ENCODE data around the gene DOK3. TPM values are rescaled to one million over a fixed set of nuclear protein-coding genes. Genes with fewer than 3 reads are reported as not detected.

Gene DOK3
- total and polyA plus RNA-seq, 2 donors (not counting 1 experiment from before 2014, with no cell fraction given) = 103 to 115 TPM

DNA sequence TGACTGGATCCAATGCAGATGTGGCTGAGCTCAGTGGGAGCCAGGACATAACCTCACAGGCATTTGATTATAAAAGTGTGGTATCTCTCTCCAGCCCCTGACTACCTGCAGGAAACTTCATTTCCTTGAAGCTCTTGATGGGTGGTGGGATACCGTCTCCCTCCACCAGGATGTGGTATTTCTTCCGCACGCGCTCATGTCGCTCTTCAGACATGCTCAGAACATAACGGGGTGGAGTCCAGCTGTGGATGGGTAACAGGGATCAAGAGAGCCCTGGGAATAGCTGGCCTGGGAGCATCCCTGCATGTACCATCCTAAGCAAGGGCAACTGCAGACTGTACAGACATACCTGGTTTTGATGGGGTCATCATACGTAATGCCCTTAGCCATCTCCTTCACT is 6.0 kb upstream of the DOK3 start:
- H3K4me2 ChIP-seq (replicated peaks; ENCODE audit: low read depth, low read length, poor library complexity, severe bottlenecking) = peak overlapping the region; percentile 87
- H2AFZ ChIP-seq (ENCODE audit: insufficient read depth, low read depth, low read length, poor library complexity, severe bottlenecking) = no peak overlapping the region
- Mint-ChIP-seq H3K4me3 (peak overlapping the region; percentile 91), H3K27ac (peak overlapping the region; percentile 5), H3K4me1 (peaks cover 50% of the 10 kb centered on the region), H3K27me3 (no peaks in the 10 kb centered on the region), H3K9me3 (ENCODE audit: insufficient read depth) (no peaks in the 10 kb centered on the region)
- ChIA-PET POLR2A (interaction anchor here (1.0 to 1.3 kb wide), 2 partner anchors 16 to 164 kb away, joined by 3 read pairs; partner anchors contain the start of gene LMAN2), CTCF (interaction anchor here (0.7 to 2.3 kb wide), 6 partner anchors 8 to 204 kb away, joined by 3 to 17 read pairs (median 4); partner anchors contain the start of gene MXD3)
- peaks cover 0 to 57% of the 10 kb centered on the region in 2 experiments for H3K36me3 ChIP-seq (replicated peaks in 1 of 2; ENCODE audit: control extremely low read depth in 1 of 2, control insufficient read depth in 1 of 2, extremely low read depth in 1 of 2, insufficient read depth in 2 of 2, low read length in 1 of 2)
- H3K27ac ChIP-seq (ENCODE audit: low read length in 2 of 2) = no peak overlapping the region
- H3K4me1 ChIP-seq (ENCODE audit: control insufficient read depth in 2 of 2, insufficient read depth in 2 of 2, low read length in 2 of 2) = peaks cover 19 to 37% of the 10 kb centered on the region in 2 donors
- H3K79me2 ChIP-seq (ENCODE audit: control insufficient read depth, insufficient read depth, low read length) = peaks cover 57% of the 10 kb centered on the region
- no peaks in the 10 kb centered on the region for H3K27me3 ChIP-seq (replicated peaks in 1 of 4; ENCODE audit: control extremely low read depth in 1 of 4, control insufficient read depth in 3 of 4, insufficient read depth in 4 of 4, low read length in 3 of 4)
- H3K4me3 ChIP-seq (ENCODE audit: control extremely low read depth in 1 of 5, extremely low read depth in 1 of 5, insufficient read depth in 1 of 5, low read depth in 2 of 5, low read length in 4 of 5) = peak overlapping the region in 3 of 5 experiments; percentile 88 to 96 (median 89)
- ATAC-seq (ENCODE audit: low read depth) (no peak), DNase-seq (peak; percentile 14)
- 84% methylated on average over 6 of the region's 7 CpGs for WGBS (ENCODE audit: insufficient coverage)
- TF ChIP-seq, protein P1, sequence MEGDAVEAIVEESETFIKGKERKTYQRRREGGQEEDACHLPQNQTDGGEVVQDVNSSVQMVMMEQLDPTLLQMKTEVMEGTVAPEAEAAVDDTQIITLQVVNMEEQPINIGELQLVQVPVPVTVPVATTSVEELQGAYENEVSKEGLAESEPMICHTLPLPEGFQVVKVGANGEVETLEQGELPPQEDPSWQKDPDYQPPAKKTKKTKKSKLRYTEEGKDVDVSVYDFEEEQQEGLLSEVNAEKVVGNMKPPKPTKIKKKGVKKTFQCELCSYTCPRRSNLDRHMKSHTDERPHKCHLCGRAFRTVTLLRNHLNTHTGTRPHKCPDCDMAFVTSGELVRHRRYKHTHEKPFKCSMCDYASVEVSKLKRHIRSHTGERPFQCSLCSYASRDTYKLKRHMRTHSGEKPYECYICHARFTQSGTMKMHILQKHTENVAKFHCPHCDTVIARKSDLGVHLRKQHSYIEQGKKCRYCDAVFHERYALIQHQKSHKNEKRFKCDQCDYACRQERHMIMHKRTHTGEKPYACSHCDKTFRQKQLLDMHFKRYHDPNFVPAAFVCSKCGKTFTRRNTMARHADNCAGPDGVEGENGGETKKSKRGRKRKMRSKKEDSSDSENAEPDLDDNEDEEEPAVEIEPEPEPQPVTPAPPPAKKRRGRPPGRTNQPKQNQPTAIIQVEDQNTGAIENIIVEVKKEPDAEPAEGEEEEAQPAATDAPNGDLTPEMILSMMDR (IDR thresholded peaks at IDR 0.05) = no peak
- TF ChIP-seq EZH2 (IDR thresholded peaks at IDR 0.05; ENCODE audit: borderline replicate concordance, insufficient read depth, low read depth, low read length, poor library complexity, severe bottlenecking) = no peak
- H4K20me1 ChIP-seq (ENCODE audit: control insufficient read depth, insufficient read depth, low read length, poor library complexity, severe bottlenecking) = peaks cover 19% of the 10 kb centered on the region
- H3K9me3 ChIP-seq (ENCODE audit: control extremely low read depth in 1 of 3, control insufficient read depth in 2 of 3, insufficient read depth in 1 of 3, low read length in 2 of 3) = no peaks in the 10 kb centered on the region
- no peak overlapping the region for H3K9ac ChIP-seq (ENCODE audit: low read length)
- intact Hi-C loops (cut with micrococcal nuclease) = no loop called here

DNA sequence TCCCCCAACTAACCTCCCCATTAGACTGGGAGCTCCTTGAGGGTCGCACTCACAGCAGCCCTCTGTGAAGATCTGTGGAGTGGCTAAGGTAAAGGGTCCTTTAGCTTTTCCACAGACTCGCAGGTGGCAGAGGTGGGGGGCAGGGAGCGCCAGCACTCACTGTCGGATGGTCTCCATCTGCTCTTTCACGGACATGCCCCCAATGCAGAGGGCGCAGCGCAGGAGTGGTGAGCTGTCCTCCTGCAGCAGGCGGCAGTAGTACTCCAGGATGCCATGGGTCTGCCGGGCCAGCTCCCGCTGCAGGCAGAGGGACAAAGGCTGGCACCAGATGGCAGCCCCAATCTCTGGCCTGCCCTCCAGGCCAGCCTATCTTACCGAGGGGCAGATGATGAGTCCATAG is 4.9 kb upstream of the DOK3 start:
- no peaks in the 10 kb centered on the region for H3K9me3 ChIP-seq (ENCODE audit: control extremely low read depth in 1 of 3, control insufficient read depth in 2 of 3, insufficient read depth in 1 of 3, low read length in 2 of 3)
- no peak overlapping the region for H2AFZ ChIP-seq (ENCODE audit: insufficient read depth, low read depth, low read length, poor library complexity, severe bottlenecking)
- peaks cover 0 to 49% of the 10 kb centered on the region in 2 experiments for H3K36me3 ChIP-seq (replicated peaks in 1 of 2; ENCODE audit: control extremely low read depth in 1 of 2, control insufficient read depth in 1 of 2, extremely low read depth in 1 of 2, insufficient read depth in 2 of 2, low read length in 1 of 2)
- ChIA-PET POLR2A (interaction anchor here (0.5 kb wide), 1 partner anchor 977 kb away, joined by 3 read pairs; the partner anchor contains the start of gene RNF44), CTCF (no interaction called here)
- 98% methylated on average over 11 of the region's 11 CpGs for WGBS (ENCODE audit: insufficient coverage)
- no peak for TF ChIP-seq EZH2 (IDR thresholded peaks at IDR 0.05; ENCODE audit: borderline replicate concordance, insufficient read depth, low read depth, low read length, poor library complexity, severe bottlenecking)
- TF ChIP-seq, protein P1 (IDR thresholded peaks at IDR 0.05) = no peak
- H3K27me3 Mint-ChIP-seq = no peaks in the 10 kb centered on the region
- peaks cover 63% of the 10 kb centered on the region for H3K79me2 ChIP-seq (ENCODE audit: control insufficient read depth, insufficient read depth, low read length)
- H3K4me3 ChIP-seq (ENCODE audit: control extremely low read depth in 1 of 5, extremely low read depth in 1 of 5, insufficient read depth in 1 of 5, low read depth in 2 of 5, low read length in 4 of 5) = no peak overlapping the region
- peaks cover 27 to 47% of the 10 kb centered on the region in 2 donors for H3K4me1 ChIP-seq (ENCODE audit: control insufficient read depth in 2 of 2, insufficient read depth in 2 of 2, low read length in 2 of 2)
- H3K4me1 Mint-ChIP-seq = peaks cover 53% of the 10 kb centered on the region
- intact Hi-C loops (cut with micrococcal nuclease) = no loop called here
- no peak overlapping the region for H3K4me2 ChIP-seq (replicated peaks; ENCODE audit: low read depth, low read length, poor library complexity, severe bottlenecking)
- no peak overlapping the region for H3K27ac Mint-ChIP-seq
- H3K4me3 Mint-ChIP-seq = no peak overlapping the region
- ATAC-seq (ENCODE audit: low read depth) = no peak
- H3K9me3 Mint-ChIP-seq (ENCODE audit: insufficient read depth) = no peaks in the 10 kb centered on the region
- no peaks in the 10 kb centered on the region for H3K27me3 ChIP-seq (replicated peaks in 1 of 4; ENCODE audit: control extremely low read depth in 1 of 4, control insufficient read depth in 3 of 4, insufficient read depth in 4 of 4, low read length in 3 of 4)
- H4K20me1 ChIP-seq (ENCODE audit: control insufficient read depth, insufficient read depth, low read length, poor library complexity, severe bottlenecking) = peaks cover 13% of the 10 kb centered on the region
- no peak overlapping the region for H3K9ac ChIP-seq (ENCODE audit: low read length)
- no peak overlapping the region for H3K27ac ChIP-seq (ENCODE audit: low read length in 2 of 2)
- no peak for DNase-seq
